HG03457 (cell line): ENCODE data around the gene GATC.

Source experiments
- ATAC-seq: cut with Tn5 transposase; IDR thresholded peaks from one replicate; pipeline ENCODE4 v1.9.1; 2021; ENCODE audit warnings: moderate number of reproducible peaks; ENCODE audit not compliant: unreplicated experiment

GATC gene

GRCh38 chr12:120495731-120496412, 49.6 kb downstream of the GATC start, which contains the start of gene DYNLL1:
Gene DYNLL1, plus strand, starts transcription at chr12:120496113. Its CDS starts 309 bp downstream, at chr12:120496422.
- ATAC-seq: peak; percentile 86

DNA sequence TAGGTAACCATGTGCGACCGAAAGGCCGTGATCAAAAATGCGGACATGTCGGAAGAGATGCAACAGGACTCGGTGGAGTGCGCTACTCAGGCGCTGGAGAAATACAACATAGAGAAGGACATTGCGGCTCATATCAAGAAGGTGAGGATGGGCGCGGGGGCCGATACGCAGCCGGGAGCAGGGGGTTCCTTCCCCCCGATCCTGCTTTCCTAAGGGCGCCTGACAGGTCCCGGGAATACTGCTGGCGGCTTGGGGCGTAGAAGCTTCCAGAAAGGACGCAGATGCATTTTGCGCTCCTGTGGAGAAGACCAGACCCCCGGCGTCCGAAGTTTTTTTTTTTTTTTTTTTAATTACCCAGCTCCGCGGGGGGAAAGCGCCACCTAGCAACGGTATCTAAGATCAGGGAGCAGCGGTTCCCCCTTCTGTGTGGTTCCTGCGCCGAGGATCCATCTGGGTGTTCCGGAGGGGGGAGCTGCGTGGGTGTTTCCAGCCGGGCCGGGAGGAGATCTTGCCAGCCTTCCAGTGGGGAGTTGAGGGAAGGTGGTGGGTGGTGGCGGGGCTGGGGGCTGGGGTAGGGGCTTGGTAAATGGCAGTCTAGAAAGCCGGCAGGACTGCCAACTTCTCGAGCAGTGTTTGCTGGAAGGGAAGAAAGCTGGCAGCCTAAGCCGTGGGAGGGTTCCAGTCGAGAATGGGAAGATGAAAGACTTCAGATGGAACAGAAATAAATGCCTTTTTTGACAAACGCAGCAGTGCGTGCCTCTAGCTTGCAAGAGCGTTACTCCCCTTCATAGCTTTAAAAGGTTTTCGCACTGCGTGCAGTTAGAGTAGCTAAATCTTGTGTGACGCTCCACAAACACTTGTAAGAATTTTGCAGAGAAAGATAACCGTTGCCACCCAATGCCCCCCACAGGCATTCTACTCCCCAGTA, 50.4 kb downstream of the GATC start:
- ATAC-seq: no peak

DNA sequence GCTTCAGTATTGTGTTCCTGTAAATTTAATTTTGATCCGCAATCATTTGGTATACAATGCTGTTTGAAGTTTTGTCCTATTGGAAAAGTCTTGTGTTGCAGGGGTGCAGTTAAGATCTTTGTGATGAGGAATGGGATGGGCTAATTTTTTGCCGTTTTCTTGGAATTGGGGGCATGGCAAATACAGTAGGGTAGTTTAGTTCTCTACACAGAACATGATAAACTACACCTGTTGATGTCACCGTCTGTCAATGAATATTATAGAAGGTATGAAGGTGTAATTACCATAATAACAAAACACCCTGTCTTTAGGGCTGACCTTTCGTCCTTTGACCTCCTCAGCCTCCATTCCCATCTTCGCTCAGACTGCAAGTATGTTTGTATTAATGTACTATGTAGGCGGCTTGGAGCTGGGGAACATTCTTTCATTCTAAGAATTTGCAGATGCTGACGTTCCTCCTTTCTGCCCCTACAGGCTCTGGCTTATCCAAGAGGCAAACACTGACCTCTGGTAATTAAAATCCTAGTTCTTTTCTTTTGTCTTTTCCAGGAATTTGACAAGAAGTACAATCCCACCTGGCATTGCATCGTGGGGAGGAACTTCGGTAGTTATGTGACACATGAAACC, 51.4 kb downstream of the GATC start:
- ATAC-seq: no peak

GRCh38 chr12:120498870-120499515, 52.7 kb downstream of the GATC start:
- no peak for ATAC-seq

- ATAC-seq: no peak
Observed at GRCh38 chr12:120500581-120500980, 54.3 kb downstream of the GATC start.

DNA sequence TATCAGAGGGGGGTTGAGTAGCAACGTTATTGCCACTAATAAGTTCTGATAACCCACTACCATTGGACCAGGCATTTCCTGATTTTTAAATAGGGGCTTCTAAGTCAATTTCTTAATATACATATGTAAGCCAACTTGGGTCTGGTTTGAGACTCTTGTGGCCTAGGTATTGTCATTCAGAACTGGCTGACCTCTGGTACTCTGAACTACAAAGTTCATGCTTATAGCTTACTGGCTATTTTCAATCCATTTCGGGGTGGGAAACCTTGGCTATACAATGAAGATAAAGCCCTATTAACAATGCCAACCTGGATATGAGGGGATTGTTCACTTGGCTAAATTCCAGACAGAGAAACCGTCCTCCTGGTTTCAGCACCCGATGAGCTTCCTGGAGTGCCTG, 58.3 kb downstream of the GATC start:
- no peak for ATAC-seq

GRCh38 chr12:120508537-120508936, 62.3 kb downstream of the GATC start:
- no peak for ATAC-seq
